Body of pancreas (tissue), 4 donors: ENCODE measurements around the gene MAMSTR.

Experiments used
- POLR2A ChIP-seq, 3 donors: fragments of 450-650 bp; IDR thresholded peaks; one replicate each; pipeline ENCODE4 v1.6.1; 2016; ENCODE audit warnings: antibody characterized with exemption in 3 of 3, mild to moderate bottlenecking in 2 of 3
- TF ChIP-seq, protein P1 (sequence below), 7 experiments: fragments of 450-650 bp in 4 of 7; fragments of 200-600 bp in 3 of 7; sonication (generic) in 3 of 7; IDR thresholded peaks; one replicate each; pipeline ENCODE4 v1.5.1; 2016 to 2019; ENCODE audit warnings: antibody characterized with exemption in 7 of 7

DNA sequence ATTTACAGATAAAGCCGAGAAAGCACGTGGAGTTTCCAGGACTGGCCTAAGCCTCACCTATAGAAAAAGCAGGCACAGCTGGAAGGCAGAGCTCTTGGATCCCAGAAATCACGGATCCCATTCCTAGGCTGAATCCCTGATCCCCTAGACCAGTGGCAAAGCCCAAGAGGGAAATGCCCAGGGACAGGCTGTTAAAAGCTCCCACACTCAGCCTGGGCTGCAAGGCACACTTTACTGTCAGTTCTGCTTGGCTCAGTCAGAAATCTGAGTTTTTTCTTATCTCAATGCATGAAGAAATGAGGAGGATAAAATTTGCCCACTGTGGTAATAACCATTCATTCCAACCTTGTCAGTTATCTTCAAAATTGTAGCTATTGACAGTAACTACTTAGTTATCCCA lies 31.7 kb downstream of the MAMSTR start:
- TF ChIP-seq, protein P1, sequence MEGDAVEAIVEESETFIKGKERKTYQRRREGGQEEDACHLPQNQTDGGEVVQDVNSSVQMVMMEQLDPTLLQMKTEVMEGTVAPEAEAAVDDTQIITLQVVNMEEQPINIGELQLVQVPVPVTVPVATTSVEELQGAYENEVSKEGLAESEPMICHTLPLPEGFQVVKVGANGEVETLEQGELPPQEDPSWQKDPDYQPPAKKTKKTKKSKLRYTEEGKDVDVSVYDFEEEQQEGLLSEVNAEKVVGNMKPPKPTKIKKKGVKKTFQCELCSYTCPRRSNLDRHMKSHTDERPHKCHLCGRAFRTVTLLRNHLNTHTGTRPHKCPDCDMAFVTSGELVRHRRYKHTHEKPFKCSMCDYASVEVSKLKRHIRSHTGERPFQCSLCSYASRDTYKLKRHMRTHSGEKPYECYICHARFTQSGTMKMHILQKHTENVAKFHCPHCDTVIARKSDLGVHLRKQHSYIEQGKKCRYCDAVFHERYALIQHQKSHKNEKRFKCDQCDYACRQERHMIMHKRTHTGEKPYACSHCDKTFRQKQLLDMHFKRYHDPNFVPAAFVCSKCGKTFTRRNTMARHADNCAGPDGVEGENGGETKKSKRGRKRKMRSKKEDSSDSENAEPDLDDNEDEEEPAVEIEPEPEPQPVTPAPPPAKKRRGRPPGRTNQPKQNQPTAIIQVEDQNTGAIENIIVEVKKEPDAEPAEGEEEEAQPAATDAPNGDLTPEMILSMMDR (IDR thresholded peaks at IDR 0.05) = no peak
- TF ChIP-seq POLR2A (IDR thresholded peaks at IDR 0.05) = no peak
